Prostate gland (tissue), 2 donors: ENCODE measurements around the gene CD24.

Experiments
- POLR2A ChIP-seq: fragments of 450-650 bp; IDR thresholded peaks from one replicate; pipeline ENCODE4 v1.6.1; 2016; ENCODE audit warnings: antibody characterized with exemption, mild to moderate bottlenecking
- POLR2AphosphoS5 ChIP-seq: sonication (generic); formaldehyde crosslinking; IDR thresholded peaks from one replicate; pipeline ENCODE4 v1.6.1; 2017; ENCODE audit warnings: antibody characterized with exemption
- TF ChIP-seq, protein P1 (sequence below), 4 experiments: fragments of 200-600 bp in 2 of 4; fragments of 450-650 bp in 2 of 4; sonication (generic) in 2 of 4; IDR thresholded peaks; 1 replicate in 3 of 4; 2 replicates in 1 of 4; pipeline ENCODE4 v1.5.1; 2016 to 2019; ENCODE audit warnings: antibody characterized with exemption in 4 of 4, mild to moderate bottlenecking in 2 of 4, moderate library complexity in 2 of 4

DNA sequence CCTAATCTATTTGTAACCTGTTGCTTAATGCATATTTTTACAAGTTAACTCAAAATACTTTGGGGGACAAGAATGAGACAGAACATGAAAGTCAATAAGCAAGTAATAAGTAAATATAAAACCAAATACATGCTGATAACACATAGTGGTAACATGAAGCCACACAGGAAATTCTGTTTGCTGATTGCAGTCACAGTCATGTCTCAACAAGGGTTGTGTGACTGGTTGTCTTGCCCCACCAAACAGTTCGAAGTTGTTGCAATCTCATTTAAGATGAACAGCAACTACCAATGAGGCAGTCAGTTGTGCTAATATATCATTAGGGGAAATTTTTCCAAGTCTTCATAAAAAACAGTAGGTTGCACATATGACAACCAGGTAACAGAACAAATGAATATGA, 14.5 kb downstream of the CD24 start:
- TF ChIP-seq, protein P1, sequence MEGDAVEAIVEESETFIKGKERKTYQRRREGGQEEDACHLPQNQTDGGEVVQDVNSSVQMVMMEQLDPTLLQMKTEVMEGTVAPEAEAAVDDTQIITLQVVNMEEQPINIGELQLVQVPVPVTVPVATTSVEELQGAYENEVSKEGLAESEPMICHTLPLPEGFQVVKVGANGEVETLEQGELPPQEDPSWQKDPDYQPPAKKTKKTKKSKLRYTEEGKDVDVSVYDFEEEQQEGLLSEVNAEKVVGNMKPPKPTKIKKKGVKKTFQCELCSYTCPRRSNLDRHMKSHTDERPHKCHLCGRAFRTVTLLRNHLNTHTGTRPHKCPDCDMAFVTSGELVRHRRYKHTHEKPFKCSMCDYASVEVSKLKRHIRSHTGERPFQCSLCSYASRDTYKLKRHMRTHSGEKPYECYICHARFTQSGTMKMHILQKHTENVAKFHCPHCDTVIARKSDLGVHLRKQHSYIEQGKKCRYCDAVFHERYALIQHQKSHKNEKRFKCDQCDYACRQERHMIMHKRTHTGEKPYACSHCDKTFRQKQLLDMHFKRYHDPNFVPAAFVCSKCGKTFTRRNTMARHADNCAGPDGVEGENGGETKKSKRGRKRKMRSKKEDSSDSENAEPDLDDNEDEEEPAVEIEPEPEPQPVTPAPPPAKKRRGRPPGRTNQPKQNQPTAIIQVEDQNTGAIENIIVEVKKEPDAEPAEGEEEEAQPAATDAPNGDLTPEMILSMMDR (IDR thresholded peaks at IDR 0.05): no peak
- TF ChIP-seq POLR2AphosphoS5 (no peak), POLR2A (no peak)
